ENCODE results near the gene RAB36. TPM values are rescaled to one million over a fixed set of nuclear protein-coding genes. Genes with fewer than 3 reads are reported as not detected.

The RAB36 gene
- polyA plus RNA-seq, 4 donors, result 0.27 to 1.7 (median 0.92) TPM; not detected in 1

DNA sequence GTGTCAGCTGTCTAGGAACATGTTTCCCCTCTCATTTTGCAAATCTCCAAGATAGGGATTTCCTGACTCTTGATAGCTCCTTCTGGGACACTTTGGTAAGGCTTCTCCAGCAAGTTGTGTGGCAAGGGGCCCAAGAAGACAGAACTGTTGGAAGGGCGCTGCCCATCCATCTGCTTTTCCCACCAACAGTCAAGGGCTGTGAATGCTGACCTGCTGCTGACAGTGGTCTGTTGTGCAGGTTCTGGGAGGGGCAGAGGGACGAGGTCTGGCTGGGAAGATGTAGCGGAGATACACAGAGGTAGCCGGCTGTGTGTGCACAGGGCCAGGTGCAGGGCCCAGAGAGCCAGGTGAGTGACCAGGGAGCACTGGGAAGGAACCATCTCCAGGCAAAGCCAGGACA is 47.3 kb downstream of the RAB36 start:
- H3K27ac ChIP-seq (ENCODE audit: low read depth in 1 of 3, low read length in 2 of 3), result no peak overlapping the region
- H3K9me3 ChIP-seq (ENCODE audit: control insufficient read depth in 2 of 2, insufficient read depth in 1 of 2, low read depth in 1 of 2, low read length in 1 of 2), result no peaks in the 10 kb centered on the region
- WGBS, 3 donors, result 85 to 93% (median 91%) methylated on average over 4 of the region's 4 CpGs
- no peaks in the 10 kb centered on the region for H3K27me3 ChIP-seq (ENCODE audit: control insufficient read depth in 3 of 3, insufficient read depth in 3 of 3, low read length in 3 of 3)
- no peak overlapping the region for H3K4me3 ChIP-seq (ENCODE audit: low read depth in 1 of 3, low read length in 3 of 3)
- peaks cover 0 to 41% (median 0%) of the 10 kb centered on the region in 3 donors for H3K36me3 ChIP-seq (ENCODE audit: control insufficient read depth in 3 of 3, insufficient read depth in 2 of 3, low read depth in 1 of 3, low read length in 3 of 3)
- H3K4me1 ChIP-seq (ENCODE audit: control insufficient read depth in 3 of 3, insufficient read depth in 2 of 3, low read depth in 1 of 3, low read length in 2 of 3), result no peaks in the 10 kb centered on the region
- FAIRE-seq, result no peak
- no peak for DNase-seq

DNA sequence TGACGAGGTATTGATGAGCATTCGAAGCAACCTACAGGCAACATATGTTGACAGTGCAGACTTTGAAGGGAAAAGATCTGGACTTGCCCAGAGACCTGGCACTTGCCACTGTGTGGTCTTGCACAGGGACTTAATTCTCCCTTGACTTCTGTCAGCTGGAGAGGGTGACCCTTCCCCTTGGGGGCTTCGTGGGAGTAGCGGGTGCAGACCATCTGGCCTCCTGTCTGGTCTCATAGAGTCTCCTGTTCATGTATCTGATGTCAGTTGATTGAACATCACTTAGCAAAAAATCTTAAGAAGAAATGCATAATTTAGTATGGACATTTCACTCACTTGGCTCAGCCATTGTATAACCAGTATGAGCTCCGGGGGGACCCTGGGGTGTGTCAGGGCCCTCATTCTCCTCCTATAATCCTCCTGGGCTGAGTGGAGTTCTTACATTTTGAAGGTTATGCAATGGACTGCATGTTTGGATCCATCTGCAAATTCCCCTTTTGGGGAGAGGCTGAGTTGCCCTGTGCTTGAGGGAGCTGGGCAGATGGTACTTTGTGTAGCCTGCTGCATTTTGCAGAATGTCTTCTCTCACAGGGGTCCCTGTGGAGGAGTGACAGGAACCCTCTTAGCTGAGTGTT is 48.0 kb downstream of the RAB36 start:
- no peaks in the 10 kb centered on the region for H3K4me1 ChIP-seq (ENCODE audit: control insufficient read depth in 3 of 3, insufficient read depth in 2 of 3, low read depth in 1 of 3, low read length in 2 of 3)
- FAIRE-seq (no peak), DNase-seq (no peak)
- no peaks in the 10 kb centered on the region for H3K9me3 ChIP-seq (ENCODE audit: control insufficient read depth in 2 of 2, insufficient read depth in 1 of 2, low read depth in 1 of 2, low read length in 1 of 2)
- H3K4me3 ChIP-seq (ENCODE audit: low read depth in 1 of 3, low read length in 3 of 3), result no peak overlapping the region
- no peak overlapping the region for H3K27ac ChIP-seq (ENCODE audit: low read depth in 1 of 3, low read length in 2 of 3)
- peaks cover 0 to 38% (median 0%) of the 10 kb centered on the region in 3 donors for H3K36me3 ChIP-seq (ENCODE audit: control insufficient read depth in 3 of 3, insufficient read depth in 2 of 3, low read depth in 1 of 3, low read length in 3 of 3)
- WGBS, 3 donors, result 92 to 93% (median 92%) methylated on average over 5 of the region's 5 CpGs
- H3K27me3 ChIP-seq (ENCODE audit: control insufficient read depth in 3 of 3, insufficient read depth in 3 of 3, low read length in 3 of 3), result no peaks in the 10 kb centered on the region

DNA sequence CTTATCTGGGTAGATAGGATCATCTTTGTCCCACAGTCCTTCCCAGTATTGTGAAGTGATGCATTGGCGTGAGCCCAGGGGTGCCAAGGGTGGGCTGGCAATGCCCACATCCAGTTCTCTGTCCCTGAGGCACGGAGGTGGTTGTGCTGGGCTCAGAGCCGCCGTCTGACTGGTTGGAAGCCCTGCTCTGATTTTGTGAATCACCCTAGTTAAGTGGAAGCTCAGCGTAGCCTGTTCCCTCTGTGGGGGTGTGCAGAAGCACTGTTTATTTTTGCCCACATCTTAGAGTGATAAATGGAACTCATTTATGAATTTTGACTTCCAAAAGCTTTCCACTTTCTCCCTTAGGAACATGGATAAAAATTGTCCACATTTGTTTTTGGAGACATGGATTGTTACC is 48.6 kb downstream of the RAB36 start:
- DNase-seq (no peak), FAIRE-seq (no peak)
- Histone ChIP-seq H3K9me3 (ENCODE audit: control insufficient read depth in 2 of 2, insufficient read depth in 1 of 2, low read depth in 1 of 2, low read length in 1 of 2) (no peaks in the 10 kb centered on the region), H3K36me3 (ENCODE audit: control insufficient read depth in 3 of 3, insufficient read depth in 2 of 3, low read depth in 1 of 3, low read length in 3 of 3) (peaks cover 0 to 41% (median 0%) of the 10 kb centered on the region in 3 donors), H3K4me3 (ENCODE audit: low read depth in 1 of 3, low read length in 3 of 3) (no peak overlapping the region), H3K27ac (ENCODE audit: low read depth in 1 of 3, low read length in 2 of 3) (no peak overlapping the region), H3K27me3 (ENCODE audit: control insufficient read depth in 3 of 3, insufficient read depth in 3 of 3, low read length in 3 of 3) (no peaks in the 10 kb centered on the region), H3K4me1 (ENCODE audit: control insufficient read depth in 3 of 3, insufficient read depth in 2 of 3, low read depth in 1 of 3, low read length in 2 of 3) (no peaks in the 10 kb centered on the region)
- 76 to 97% (median 87%) methylated on average over 5 of the region's 5 CpGs for WGBS, 3 donors

DNA sequence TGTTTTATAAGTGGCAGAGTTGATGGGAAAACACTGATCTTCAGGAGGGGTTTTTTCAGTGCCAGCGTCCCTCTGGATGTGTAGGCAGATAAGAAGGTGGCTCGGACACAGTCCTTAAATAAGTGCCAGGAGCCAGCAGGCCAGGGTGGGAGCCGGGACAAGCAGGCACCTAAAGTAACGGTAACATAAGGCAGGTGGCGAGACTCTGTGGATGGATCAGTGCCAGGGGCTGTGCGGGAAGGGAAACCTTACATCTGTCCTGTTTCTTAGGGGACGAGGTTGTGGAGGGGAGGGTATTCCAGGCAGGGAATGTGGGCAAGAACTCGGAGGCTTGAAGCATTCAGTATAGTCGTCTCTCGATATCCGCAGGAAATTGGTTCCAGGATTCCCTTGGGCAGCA is 50.9 kb downstream of the RAB36 start:
- H3K9me3 ChIP-seq (ENCODE audit: control insufficient read depth in 2 of 2, insufficient read depth in 1 of 2, low read depth in 1 of 2, low read length in 1 of 2), result no peaks in the 10 kb centered on the region
- no peak overlapping the region for H3K4me3 ChIP-seq (ENCODE audit: low read depth in 1 of 3, low read length in 3 of 3)
- no peak for DNase-seq
- peaks cover 0 to 38% (median 0%) of the 10 kb centered on the region in 3 donors for H3K36me3 ChIP-seq (ENCODE audit: control insufficient read depth in 3 of 3, insufficient read depth in 2 of 3, low read depth in 1 of 3, low read length in 3 of 3)
- H3K4me1 ChIP-seq (ENCODE audit: control insufficient read depth in 3 of 3, insufficient read depth in 2 of 3, low read depth in 1 of 3, low read length in 2 of 3), result no peaks in the 10 kb centered on the region
- no peaks in the 10 kb centered on the region for H3K27me3 ChIP-seq (ENCODE audit: control insufficient read depth in 3 of 3, insufficient read depth in 3 of 3, low read length in 3 of 3)
- WGBS, 3 donors, result 80 to 86% (median 86%) methylated on average over 11 of the region's 11 CpGs
- no peak for FAIRE-seq
- no peak overlapping the region for H3K27ac ChIP-seq (ENCODE audit: low read depth in 1 of 3, low read length in 2 of 3)

DNA sequence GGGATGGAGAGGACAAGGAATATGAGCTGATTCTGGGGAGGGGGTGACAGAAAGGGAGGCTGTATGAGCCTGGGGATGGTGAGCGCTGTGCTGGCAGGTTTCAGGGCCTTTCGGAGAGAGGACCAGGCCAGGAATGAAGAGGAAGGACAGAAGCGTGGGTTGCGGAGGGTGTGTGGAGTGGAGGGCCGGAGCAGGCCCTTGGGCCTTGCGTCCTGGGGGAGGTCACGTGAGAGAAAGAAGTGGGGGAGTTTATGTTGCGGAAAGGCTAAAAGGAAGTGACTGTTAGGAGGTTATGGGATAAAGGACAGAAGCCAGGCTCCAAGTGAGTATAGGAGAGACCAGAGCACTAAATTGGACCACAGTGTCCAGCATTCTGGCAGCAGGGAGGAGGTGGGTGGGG is 52.6 kb downstream of the RAB36 start:
- 94 to 96% (median 96%) methylated on average over 8 of the region's 8 CpGs for WGBS, 3 donors
- no peak for FAIRE-seq

DNA sequence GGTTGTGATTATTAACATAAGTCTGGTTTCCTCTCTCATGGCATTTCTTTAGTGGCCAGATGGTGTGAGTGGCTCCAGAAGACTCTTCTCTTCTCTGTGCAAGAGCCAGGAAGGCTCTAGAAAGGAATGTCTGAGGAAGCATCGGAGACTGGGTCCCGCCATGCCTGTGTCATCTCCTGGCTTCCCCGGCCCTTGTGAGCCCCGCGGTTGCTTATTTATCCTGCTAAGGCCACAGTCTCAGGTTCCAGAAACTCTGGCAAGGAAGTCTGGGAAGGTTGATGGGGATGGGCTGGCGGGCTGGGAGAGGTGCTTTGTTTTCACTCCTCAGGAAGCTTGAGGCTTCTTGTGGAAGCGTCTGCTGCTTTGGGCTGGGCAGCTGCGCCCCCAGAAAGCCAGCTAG is 53.9 kb downstream of the RAB36 start:
- no peaks in the 10 kb centered on the region for H3K4me1 ChIP-seq (ENCODE audit: control insufficient read depth in 3 of 3, insufficient read depth in 2 of 3, low read depth in 1 of 3, low read length in 2 of 3)
- H3K4me3 ChIP-seq (ENCODE audit: low read depth in 1 of 3, low read length in 3 of 3), result no peak overlapping the region
- no peaks in the 10 kb centered on the region for H3K9me3 ChIP-seq (ENCODE audit: control insufficient read depth in 2 of 2, insufficient read depth in 1 of 2, low read depth in 1 of 2, low read length in 1 of 2)
- DNase-seq, result no peak
- no peak for FAIRE-seq
- H3K27ac ChIP-seq (ENCODE audit: low read depth in 1 of 3, low read length in 2 of 3), result no peak overlapping the region
- 70 to 88% (median 77%) methylated on average over 8 of the region's 8 CpGs for WGBS, 3 donors
- peaks cover 0 to 31% (median 0%) of the 10 kb centered on the region in 3 donors for H3K36me3 ChIP-seq (ENCODE audit: control insufficient read depth in 3 of 3, insufficient read depth in 2 of 3, low read depth in 1 of 3, low read length in 3 of 3)
- H3K27me3 ChIP-seq (ENCODE audit: control insufficient read depth in 3 of 3, insufficient read depth in 3 of 3, low read length in 3 of 3), result no peaks in the 10 kb centered on the region

More for the DNA sequence above, 52.6 kb downstream of the RAB36 start:
- Histone ChIP-seq H3K27ac (ENCODE audit: low read depth in 1 of 3, low read length in 2 of 3) (no peak overlapping the region), H3K9me3 (ENCODE audit: control insufficient read depth in 2 of 2, insufficient read depth in 1 of 2, low read depth in 1 of 2, low read length in 1 of 2) (no peaks in the 10 kb centered on the region), H3K4me1 (ENCODE audit: control insufficient read depth in 3 of 3, insufficient read depth in 2 of 3, low read depth in 1 of 3, low read length in 2 of 3) (no peaks in the 10 kb centered on the region), H3K36me3 (ENCODE audit: control insufficient read depth in 3 of 3, insufficient read depth in 2 of 3, low read depth in 1 of 3, low read length in 3 of 3) (peaks cover 0 to 27% (median 0%) of the 10 kb centered on the region in 3 donors), H3K27me3 (ENCODE audit: control insufficient read depth in 3 of 3, insufficient read depth in 3 of 3, low read length in 3 of 3) (no peaks in the 10 kb centered on the region), H3K4me3 (ENCODE audit: low read depth in 1 of 3, low read length in 3 of 3) (no peak overlapping the region)
- DNase-seq, result no peak

DNA sequence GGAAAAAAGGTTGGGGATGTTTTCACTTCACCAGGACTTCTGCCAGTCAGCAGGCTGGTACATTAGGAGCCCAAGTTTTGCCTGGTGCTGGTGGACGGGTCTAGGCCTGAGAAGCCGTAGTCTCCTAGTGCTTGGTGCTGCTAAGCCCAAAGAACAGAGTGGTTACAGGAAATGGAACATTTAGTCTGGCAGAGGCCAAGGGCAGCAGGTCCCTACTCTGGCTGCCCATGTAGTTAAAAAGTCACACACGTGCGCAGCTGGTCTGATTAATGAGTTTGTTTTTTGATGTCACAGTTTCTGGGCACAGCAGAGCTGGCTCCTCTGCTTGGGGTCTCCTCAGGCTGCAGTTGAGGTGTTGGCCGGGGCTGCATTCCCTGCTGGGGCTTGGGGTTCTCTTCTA is 55.6 kb downstream of the RAB36 start:
- no peak overlapping the region for H3K27ac ChIP-seq (ENCODE audit: low read depth in 1 of 3, low read length in 2 of 3)

DNA sequence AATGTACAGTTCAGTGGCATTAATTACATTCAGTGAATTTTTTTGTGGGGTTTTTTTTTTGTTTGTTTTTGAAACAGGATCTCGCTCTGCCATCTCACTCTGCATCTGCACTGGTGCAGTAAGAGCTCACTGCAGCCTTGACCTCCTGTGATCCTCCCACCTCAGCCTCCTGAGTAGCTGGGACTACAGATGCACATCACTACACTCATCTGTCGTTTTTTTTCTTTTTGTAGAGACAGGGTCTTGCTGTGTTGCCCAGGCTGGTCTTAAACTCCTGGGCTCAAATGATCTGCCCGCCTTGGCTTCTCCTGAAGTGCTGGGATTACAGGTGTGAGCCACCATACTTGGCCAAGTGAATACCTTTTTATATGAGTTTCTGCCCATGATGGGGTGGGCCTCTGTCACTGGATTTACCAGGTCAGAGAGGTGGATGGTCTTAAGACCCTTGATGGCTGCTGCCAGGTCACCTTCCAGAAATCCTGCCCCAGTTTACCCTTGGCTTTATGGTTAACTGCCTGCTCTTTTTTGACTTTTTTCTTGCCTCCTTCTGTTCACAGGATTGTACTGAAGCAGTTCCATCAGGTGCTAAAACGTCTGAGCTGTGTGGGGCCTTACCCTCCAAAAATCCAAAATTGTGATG is 57.7 kb downstream of the RAB36 start:
- H3K9me3 ChIP-seq (ENCODE audit: control insufficient read depth in 2 of 2, insufficient read depth in 1 of 2, low read depth in 1 of 2, low read length in 1 of 2), result no peaks in the 10 kb centered on the region
- no peak for FAIRE-seq
- WGBS, 3 donors, result 81 to 91% (median 84%) methylated on average over 4 of the region's 4 CpGs
- no peaks in the 10 kb centered on the region for H3K27me3 ChIP-seq (ENCODE audit: control insufficient read depth in 3 of 3, insufficient read depth in 3 of 3, low read length in 3 of 3)
- no peak overlapping the region for H3K4me3 ChIP-seq (ENCODE audit: low read depth in 1 of 3, low read length in 3 of 3)
- H3K27ac ChIP-seq (ENCODE audit: low read depth in 1 of 3, low read length in 2 of 3), result no peak overlapping the region
- peaks cover 0 to 3% (median 0%) of the 10 kb centered on the region in 3 donors for H3K4me1 ChIP-seq (ENCODE audit: control insufficient read depth in 3 of 3, insufficient read depth in 2 of 3, low read depth in 1 of 3, low read length in 2 of 3)
- no peak for DNase-seq
- peaks cover 0 to 53% (median 0%) of the 10 kb centered on the region in 3 donors for H3K36me3 ChIP-seq (ENCODE audit: control insufficient read depth in 3 of 3, insufficient read depth in 2 of 3, low read depth in 1 of 3, low read length in 3 of 3)

More for the DNA sequence above, 55.6 kb downstream of the RAB36 start:
- Histone ChIP-seq H3K36me3 (ENCODE audit: control insufficient read depth in 3 of 3, insufficient read depth in 2 of 3, low read depth in 1 of 3, low read length in 3 of 3) (peaks cover 0 to 45% (median 0%) of the 10 kb centered on the region in 3 donors), H3K4me3 (ENCODE audit: low read depth in 1 of 3, low read length in 3 of 3) (no peak overlapping the region), H3K4me1 (ENCODE audit: control insufficient read depth in 3 of 3, insufficient read depth in 2 of 3, low read depth in 1 of 3, low read length in 2 of 3) (peaks cover 0 to 3% (median 0%) of the 10 kb centered on the region in 3 donors), H3K9me3 (ENCODE audit: control insufficient read depth in 2 of 2, insufficient read depth in 1 of 2, low read depth in 1 of 2, low read length in 1 of 2) (no peaks in the 10 kb centered on the region), H3K27me3 (ENCODE audit: control insufficient read depth in 3 of 3, insufficient read depth in 3 of 3, low read length in 3 of 3) (no peaks in the 10 kb centered on the region)
- DNase-seq (no peak), FAIRE-seq (no peak)
- 80 to 88% (median 86%) methylated on average over 5 of the region's 5 CpGs for WGBS, 3 donors

Data from small intestine (tissue), 7 donors.